ENCODE results near the gene DOCK8. TPM values are rescaled to one million over a fixed set of nuclear protein-coding genes. Genes with fewer than 3 reads are reported as not detected.

The DOCK8 gene
- total RNA-seq, 1 experiment from 2014 or later = 1.4 TPM

DNA sequence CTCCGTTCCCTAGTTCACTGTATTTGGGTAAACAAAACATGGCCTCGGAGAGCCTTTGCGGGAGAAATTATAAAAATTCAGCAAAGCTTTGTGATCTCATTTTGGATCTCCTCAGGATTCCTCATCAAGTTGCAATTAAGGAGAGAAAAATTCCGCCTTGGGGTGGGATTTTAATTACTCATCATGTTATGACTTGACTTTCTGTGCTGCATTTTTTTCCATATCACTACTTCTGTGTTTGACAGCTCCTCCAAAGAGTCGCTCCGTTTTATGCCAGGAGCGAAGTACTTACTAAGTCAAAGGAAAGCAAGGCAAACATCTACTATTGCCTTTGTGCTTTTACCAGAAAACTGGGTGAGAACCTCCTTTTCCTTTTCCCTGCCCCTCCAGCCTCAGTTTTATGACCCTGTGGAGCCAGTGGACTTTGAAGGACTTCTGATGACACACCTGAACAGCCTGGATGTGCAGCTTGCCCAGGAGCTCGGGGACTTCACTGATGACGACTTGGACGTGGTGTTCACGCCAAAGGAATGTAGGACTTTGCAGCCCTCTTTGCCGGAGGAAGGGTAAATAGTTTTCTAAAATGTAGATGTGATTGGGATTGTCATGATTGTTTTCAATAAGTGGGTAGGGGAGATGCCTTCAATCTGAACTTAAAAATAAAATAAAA lies 71.5 kb downstream of the DOCK8 start:
- Mint-ChIP-seq H3K4me1 (no peaks in the 10 kb centered on the region), H3K27me3 (ENCODE audit: low read depth) (no peaks in the 10 kb centered on the region), H3K4me3 (no peak overlapping the region), H3K36me3 (ENCODE audit: insufficient read depth in 1 of 3, low read depth in 3 of 3) (no peaks in the 10 kb centered on the region), H3K27ac (no peak overlapping the region), H3K9me3 (no peaks in the 10 kb centered on the region; a peak in 1 of 5 replicates)
- H4K8ac ChIP-seq (replicated peaks; ENCODE audit: insufficient read length, low read depth, low read length) = no peak overlapping the region
- no peak for DNase-seq
- no peak overlapping the region for H2BK5ac ChIP-seq (ENCODE audit: insufficient read length, low read length)
- H2AFZ ChIP-seq (ENCODE audit: low read length) = no peak overlapping the region
- no peak overlapping the region for H4K5ac ChIP-seq (ENCODE audit: insufficient read length, low read depth, low read length)
- H3K79me2 ChIP-seq (ENCODE audit: insufficient read depth, low read length) = no peaks in the 10 kb centered on the region
- no peak overlapping the region for H3K56ac ChIP-seq (ENCODE audit: insufficient read length, low read depth, low read length)
- no peak overlapping the region for H2AK5ac ChIP-seq (ENCODE audit: insufficient read length, low read length)
- H3K18ac ChIP-seq (ENCODE audit: insufficient read length, low read depth, low read length) = no peak overlapping the region
- H3K79me1 ChIP-seq (ENCODE audit: insufficient read depth, low read depth, low read length, poor library complexity, severe bottlenecking) = no peaks in the 10 kb centered on the region
- H2BK15ac ChIP-seq (ENCODE audit: low read depth, low read length) = no peak overlapping the region
- no peaks in the 10 kb centered on the region for H3K23me2 ChIP-seq (ENCODE audit: insufficient read length, low read depth, low read length, poor library complexity, severe bottlenecking)
- no peak overlapping the region for H4K91ac ChIP-seq (ENCODE audit: insufficient read length, low read depth, low read length)
- no peak overlapping the region for H3K14ac ChIP-seq (ENCODE audit: insufficient read depth, low read length)
- H3K4me1 ChIP-seq (ENCODE audit: insufficient read depth, low read length) = no peaks in the 10 kb centered on the region
- H2BK20ac ChIP-seq (ENCODE audit: low read depth, low read length, poor library complexity, severe bottlenecking) = no peak overlapping the region
- H3K27ac ChIP-seq (ENCODE audit: insufficient read length, low read depth, low read length) = no peak overlapping the region
- no peaks in the 10 kb centered on the region for H3K27me3 ChIP-seq (ENCODE audit: insufficient read depth, low read length)
- no peak overlapping the region for H3K4me2 ChIP-seq (ENCODE audit: insufficient read depth, insufficient read length, low read length)
- no peaks in the 10 kb centered on the region for H4K20me1 ChIP-seq (ENCODE audit: control insufficient read depth, insufficient read depth, insufficient read length)
- no peak overlapping the region for H2BK120ac ChIP-seq (ENCODE audit: low read depth, low read length, poor library complexity, severe bottlenecking)
- no peak overlapping the region for H2BK12ac ChIP-seq (ENCODE audit: insufficient read length, low read depth, low read length)
- no peak overlapping the region for H3K9ac ChIP-seq (ENCODE audit: extremely low read depth, insufficient read length, low read length)
- H3K9me3 ChIP-seq (ENCODE audit: control insufficient read depth, low read depth, low read length) = no peaks in the 10 kb centered on the region
- H3K23ac ChIP-seq (ENCODE audit: insufficient read length, low read depth, low read length) = no peak overlapping the region
- H3K4ac ChIP-seq (ENCODE audit: low read depth, low read length) = no peak overlapping the region
- no peak overlapping the region for H3T11ph ChIP-seq (ENCODE audit: low read length)
- WGBS (ENCODE audit: extremely low coverage, insufficient read length, low lambda C conversion rate) = no CpG with 5 or more reads among the region's 12 CpGs
- no peak for TF ChIP-seq CTCF (conservative IDR thresholded peaks at IDR 0.05)
